Adrenal gland (tissue), 12 donors: ENCODE data around the gene PFKP. TPM values are rescaled to one million over a fixed set of nuclear protein-coding genes. Genes with fewer than 3 reads are reported as not detected.

Experiments used
- DNase-seq, 7 donors: peaks; one replicate each; pipeline ENCODE4 v3.0.0-alpha.2; 2019 to 2020
- H3K27ac ChIP-seq, 5 donors: fragments of 200-600 bp; sonication (generic) in 4 of 5; 1 replicate in 3 of 5; 2 replicates in 2 of 5; pipeline versions ENCODE4 v1.5.1 to v1.8.0; 2016 to 2020; ENCODE audit warnings: mild to moderate bottlenecking in 1 of 5
- H3K27me3 ChIP-seq: fragments of 200-600 bp; 2 replicates; pipeline ENCODE4 v1.8.0; 2021
- H3K36me3 ChIP-seq, 2 donors: fragments of 200-600 bp; replicated peaks in 1 of 2; 1 replicate in 1 of 2; 2 replicates in 1 of 2; pipeline versions ENCODE4 v1.5.1 to v1.8.0; 2018 to 2022
- H3K4me1 ChIP-seq, 2 donors: fragments of 200-600 bp; replicated peaks in 1 of 2; 1 replicate in 1 of 2; 2 replicates in 1 of 2; pipeline versions ENCODE4 v1.5.1 to v1.8.0; 2018 to 2021
- H3K4me3 ChIP-seq, 4 donors: fragments of 200-600 bp; sonication (generic) in 3 of 4; one replicate each; pipeline ENCODE4 v1.5.1; 2016 to 2018
- H3K9me3 ChIP-seq, 3 donors: fragments of 200-600 bp; sonication (generic) in 1 of 3; replicated peaks in 1 of 3; 1 replicate in 2 of 3; 2 replicates in 1 of 3; pipeline versions ENCODE4 v1.5.1 to v1.8.0; 2016 to 2021
- POLR2A ChIP-seq, 2 donors: fragments of 450-650 bp; IDR thresholded peaks; one replicate each; pipeline ENCODE4 v1.6.1; 2017; ENCODE audit warnings: antibody characterized with exemption in 2 of 2, mild to moderate bottlenecking in 2 of 2, moderate library complexity in 1 of 2
- WGBS, 4 donors: extraction: QIAGEN DNeasy Blood & Tissue Kit in 2 of 4; methylation state at CpG; one replicate each; pipeline versions ENCODE4 v1.1.5 to v1.1.7; 2013 to 2017; 5-methylcytosine and 5-hydroxymethylcytosine counted together
- intact Hi-C, 2 donors: fragments of 100-400 bp; cut with DNase I; formaldehyde crosslinking; loops; one replicate each; pipeline versions ENCODE4 v1.14.1 to v1.15.0; 2022 to 2023
- polyA plus RNA-seq, 3 donors: library from polyadenylated mRNA; stranded (reverse); fragments of 200-250 nt in 2 of 3; fragments of 350-450 nt in 1 of 3; fragmentation: Illumina TruSeq in 1 of 3; extraction: RNeasy Lipid Tissue Mini Kit (QIAGEN cat#74804) in 1 of 3; gene quantifications; one replicate each; pipeline ENCODE4 v1.2.3, GENCODE V29; 2013 to 2014
- total RNA-seq, 9 donors: library from RNA; depleted of rRNA in 4 of 9; stranded (reverse); fragments of >200 nt in 4 of 9; fragments of 120-200 nt in 1 of 9; fragmentation: NEBNext Ultra II Directional in 1 of 9; extraction: Animal tissue kit (Norgen Biotek cat#: 25700) in 1 of 9; gene quantifications; one replicate each; pipeline versions ENCODE4 v1.1.0 to v1.2.4, GENCODE V29; 2013 to 2023
- TF ChIP-seq, protein P1 (sequence below), 6 experiments: fragments of 450-650 bp in 4 of 6; fragments of 200-600 bp in 2 of 6; sonication (generic) in 1 of 6; IDR thresholded peaks; 1 replicate in 5 of 6; 2 replicates in 1 of 6; pipeline versions ENCODE4 v1.5.1 to v1.8.0; 2016 to 2021; ENCODE audit warnings: antibody characterized with exemption in 6 of 6, mild to moderate bottlenecking in 2 of 6, moderate library complexity in 1 of 6
- donor health status: healthy with polysubstance abuse.
- donor health status: Bipolar disorder and iron deficiency.
- donor health status: DM: yes; HTN: yes; CAD: no.
- donor health status: DM: no; HTN: no; CAD: no.
- donor health status: DM: no; HTN: no; CAD: no.
- donor health status: DM: yes; HTN: yes; CAD: no.

PFKP gene
- total and polyA plus RNA-seq, 12 donors, result 4.6 to 46.6 (median 16.4) TPM

GRCh38 chr10:3132036-3133025 lies 65.0 kb downstream of the PFKP start:
- TF ChIP-seq, protein P1, sequence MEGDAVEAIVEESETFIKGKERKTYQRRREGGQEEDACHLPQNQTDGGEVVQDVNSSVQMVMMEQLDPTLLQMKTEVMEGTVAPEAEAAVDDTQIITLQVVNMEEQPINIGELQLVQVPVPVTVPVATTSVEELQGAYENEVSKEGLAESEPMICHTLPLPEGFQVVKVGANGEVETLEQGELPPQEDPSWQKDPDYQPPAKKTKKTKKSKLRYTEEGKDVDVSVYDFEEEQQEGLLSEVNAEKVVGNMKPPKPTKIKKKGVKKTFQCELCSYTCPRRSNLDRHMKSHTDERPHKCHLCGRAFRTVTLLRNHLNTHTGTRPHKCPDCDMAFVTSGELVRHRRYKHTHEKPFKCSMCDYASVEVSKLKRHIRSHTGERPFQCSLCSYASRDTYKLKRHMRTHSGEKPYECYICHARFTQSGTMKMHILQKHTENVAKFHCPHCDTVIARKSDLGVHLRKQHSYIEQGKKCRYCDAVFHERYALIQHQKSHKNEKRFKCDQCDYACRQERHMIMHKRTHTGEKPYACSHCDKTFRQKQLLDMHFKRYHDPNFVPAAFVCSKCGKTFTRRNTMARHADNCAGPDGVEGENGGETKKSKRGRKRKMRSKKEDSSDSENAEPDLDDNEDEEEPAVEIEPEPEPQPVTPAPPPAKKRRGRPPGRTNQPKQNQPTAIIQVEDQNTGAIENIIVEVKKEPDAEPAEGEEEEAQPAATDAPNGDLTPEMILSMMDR (IDR thresholded peaks at IDR 0.05), result no peak
- no peak for TF ChIP-seq POLR2A (IDR thresholded peaks at IDR 0.05)
- H3K36me3 ChIP-seq, result peaks cover 0 to 29% of the 10 kb centered on the region in 2 donors
- 92 to 95% (median 92%) methylated on average over 22 of the region's 22 CpGs for WGBS, 4 donors
- H3K9me3 ChIP-seq, result no peaks in the 10 kb centered on the region
- H3K4me1 ChIP-seq, result peaks cover 0 to 10% of the 10 kb centered on the region in 2 donors
- H3K27me3 ChIP-seq, result no peaks in the 10 kb centered on the region
- H3K4me3 ChIP-seq, result no peak overlapping the region
- intact Hi-C loops, result no loop called here
- H3K27ac ChIP-seq, result no peak overlapping the region
- no peak for DNase-seq

GRCh38 chr10:3133948-3134347 lies 66.6 kb downstream of the PFKP start:
- no peak for DNase-seq
- WGBS, 4 donors, result 73 to 90% (median 77%) methylated on average over 5 of the region's 5 CpGs
- H3K4me3 ChIP-seq, result no peak overlapping the region
- intact Hi-C loops, result no loop called here
- peaks cover 0 to 10% of the 10 kb centered on the region in 2 donors for H3K4me1 ChIP-seq
- H3K9me3 ChIP-seq, result no peaks in the 10 kb centered on the region
- H3K36me3 ChIP-seq, result peaks cover 0 to 45% of the 10 kb centered on the region in 2 donors
- no peaks in the 10 kb centered on the region for H3K27me3 ChIP-seq
- TF ChIP-seq, protein P1 (IDR thresholded peaks at IDR 0.05), result no peak
- no peak for TF ChIP-seq POLR2A (IDR thresholded peaks at IDR 0.05)
- no peak overlapping the region for H3K27ac ChIP-seq

GRCh38 chr10:3135006-3135405 lies 67.7 kb downstream of the PFKP start:
- Histone ChIP-seq H3K27ac (no peak overlapping the region), H3K4me3 (no peak overlapping the region), H3K27me3 (no peaks in the 10 kb centered on the region), H3K9me3 (no peaks in the 10 kb centered on the region), H3K4me1 (peaks cover 0 to 10% of the 10 kb centered on the region in 2 donors), H3K36me3 (peaks cover 0 to 56% of the 10 kb centered on the region in 2 donors)
- WGBS, 4 donors, result 67 to 97% (median 94%) methylated on average over 3 of the region's 3 CpGs
- TF ChIP-seq POLR2A (IDR thresholded peaks at IDR 0.05), result no peak
- TF ChIP-seq, protein P1 (IDR thresholded peaks at IDR 0.05), result no peak
- intact Hi-C loops, result no loop called here
- DNase-seq, result no peak

GRCh38 chr10:3136336-3136735 lies 69.0 kb downstream of the PFKP start:
- Histone ChIP-seq H3K27ac (peak overlapping the region in 2 of 5 donors; percentile 17 to 48), H3K4me3 (no peak overlapping the region), H3K36me3 (peaks cover 0 to 69% of the 10 kb centered on the region in 2 donors), H3K27me3 (no peaks in the 10 kb centered on the region), H3K4me1 (peaks cover 0 to 10% of the 10 kb centered on the region in 2 donors), H3K9me3 (no peaks in the 10 kb centered on the region)
- TF ChIP-seq, protein P1 (IDR thresholded peaks at IDR 0.05), result no peak
- TF ChIP-seq POLR2A (IDR thresholded peaks at IDR 0.05), result no peak
- 46 to 65% (median 56%) methylated on average over 9 to 14 of the region's 14 CpGs for WGBS, 4 donors
- intact Hi-C loops, result no loop called here
- peak; percentile 52 to 79 (median 74) for DNase-seq
